ENCODE measurements around the gene CD2AP.

- TF ChIP-seq POLR2AphosphoS5 (IDR thresholded peaks at IDR 0.05; ENCODE audit: insufficient read depth in 1 of 2, low read depth in 1 of 2) (no peak), CTCF (IDR thresholded peaks at IDR 0.05) (no peak), POLR2A (IDR thresholded peaks at IDR 0.05) (no peak)
These were observed 38.3 kb upstream of the CD2AP start for GRCh38 chr6:47439348-47439668.

All from vagina (tissue), 2 donors.